T-helper 22 cell (primary cell): Measurements from ENCODE around the gene NPR1.
"Not testable (repeated sequence)": the region's sequence is repeated elsewhere in the genome, so short reads cannot be mapped to it uniquely, and the experiment has no call there.

ENCODE experiments used
- DNase-seq: peaks from one replicate; pipeline ENCODE4 v3.0.0-alpha.2; 2020; ENCODE audit warnings: low read depth

The NPR1 gene

GRCh38 chr1:153678519-153679336 is at the start of gene NPR1:
Gene NPR1 (plus strand): TSS chr1:153678688. CDS start chr1:153679109, 421 bp downstream.
- DNase-seq = no peak

GRCh38 chr1:153629343-153629665 is 49.2 kb upstream of the NPR1 start:
- no peak for DNase-seq

GRCh38 chr1:153629971-153630370 is 48.5 kb upstream of the NPR1 start:
- DNase-seq = no peak

GRCh38 chr1:153630384-153630783 is 48.1 kb upstream of the NPR1 start:
- DNase-seq = no peak

GRCh38 chr1:153631047-153632022 is 47.2 kb upstream of the NPR1 start:
- no peak for DNase-seq

GRCh38 chr1:153633161-153633753 is 45.2 kb upstream of the NPR1 start:
- DNase-seq = no peak

- peak; percentile 90 for DNase-seq
Observed at GRCh38 chr1:153633754-153634665, 44.5 kb upstream of the NPR1 start, which contains the start of gene CHTOP. Gene CHTOP (plus strand): TSS chr1:153634066. CDS start chr1:153636589, 2,523 bp downstream.

- no peak for DNase-seq
Observed at GRCh38 chr1:153635872-153636271, 42.6 kb upstream of the NPR1 start.

GRCh38 chr1:153636312-153636711 is 42.2 kb upstream of the NPR1 start:
- DNase-seq = no peak

GRCh38 chr1:153638261-153638660 is 40.2 kb upstream of the NPR1 start:
- DNase-seq = no peak

- no peak for DNase-seq
Observed at GRCh38 chr1:153639280-153639679, 39.2 kb upstream of the NPR1 start.

- DNase-seq = not testable (repeated sequence)
Observed at GRCh38 chr1:153640213-153640612, 38.3 kb upstream of the NPR1 start.

GRCh38 chr1:153640861-153641260 is 37.6 kb upstream of the NPR1 start:
- no peak for DNase-seq

- DNase-seq = no peak
Observed at GRCh38 chr1:153642161-153642560, 36.3 kb upstream of the NPR1 start.

- DNase-seq = no peak
Observed at GRCh38 chr1:153643100-153643499, 35.4 kb upstream of the NPR1 start.

- DNase-seq = no peak
Observed at GRCh38 chr1:153643816-153644215, 34.7 kb upstream of the NPR1 start.

- DNase-seq = no peak
Observed at GRCh38 chr1:153646672-153647345, 31.7 kb upstream of the NPR1 start.

- DNase-seq = no peak
Observed at GRCh38 chr1:153647346-153647714, 31.2 kb upstream of the NPR1 start.

GRCh38 chr1:153648000-153648643 is 30.4 kb upstream of the NPR1 start:
- DNase-seq = no peak

GRCh38 chr1:153649137-153649862 is 29.2 kb upstream of the NPR1 start:
- no peak for DNase-seq
